Stimulated activated CD8-positive, alpha-beta memory T cell treated with anti-CD3 and anti-CD28 coated beads, Interleukin-15, amount 100 ng/mL, for 48 hours (primary cell): ENCODE measurements around the gene SPEN.
A peak's percentile ranks its signal among the peaks of the same experiment; 100 is the strongest.

Experiments used
- DNase-seq, 2 donors: peaks; one replicate each; pipeline ENCODE4 v3.0.0-alpha.2; 2020; ENCODE audit warnings: low read depth in 2 of 2

SPEN gene

DNA sequence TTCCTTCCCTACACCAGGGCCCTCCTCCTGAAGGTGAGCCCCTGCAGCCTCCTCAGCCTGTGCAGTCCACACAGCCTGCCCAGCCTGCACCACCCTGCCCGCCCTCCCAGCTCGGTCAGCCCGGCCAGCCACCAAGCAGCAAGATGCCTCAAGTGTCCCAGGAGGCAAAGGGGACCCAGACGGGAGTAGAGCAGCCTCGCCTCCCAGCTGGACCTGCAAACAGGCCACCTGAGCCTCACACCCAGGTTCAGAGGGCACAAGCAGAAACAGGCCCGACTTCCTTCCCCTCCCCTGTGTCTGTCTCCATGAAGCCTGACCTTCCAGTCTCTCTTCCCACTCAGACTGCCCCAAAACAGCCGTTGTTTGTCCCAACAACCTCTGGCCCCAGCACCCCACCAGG is 89.6 kb downstream of the SPEN start:
- DNase-seq, result no peak

DNA sequence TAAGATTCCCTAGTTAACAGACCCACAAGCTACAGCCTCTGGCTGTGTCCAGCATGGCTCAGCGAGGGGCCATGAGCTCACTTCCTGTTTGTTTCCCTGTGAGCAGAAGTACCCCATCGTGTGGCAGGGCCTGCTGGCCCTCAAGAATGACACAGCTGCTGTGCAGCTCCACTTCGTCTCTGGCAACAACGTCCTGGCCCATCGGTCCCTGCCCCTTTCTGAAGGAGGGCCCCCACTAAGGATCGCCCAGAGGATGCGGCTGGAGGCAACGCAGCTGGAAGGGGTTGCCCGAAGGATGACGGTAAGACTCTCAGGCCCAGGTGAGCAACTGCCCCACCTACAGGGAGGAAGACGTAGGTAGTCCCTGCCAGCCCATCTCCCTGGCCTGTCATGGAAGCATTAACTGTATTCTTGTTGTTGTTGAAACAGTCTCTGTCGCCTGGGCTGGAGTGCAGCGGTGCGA is 90.2 kb downstream of the SPEN start:
- no peak for DNase-seq

DNA sequence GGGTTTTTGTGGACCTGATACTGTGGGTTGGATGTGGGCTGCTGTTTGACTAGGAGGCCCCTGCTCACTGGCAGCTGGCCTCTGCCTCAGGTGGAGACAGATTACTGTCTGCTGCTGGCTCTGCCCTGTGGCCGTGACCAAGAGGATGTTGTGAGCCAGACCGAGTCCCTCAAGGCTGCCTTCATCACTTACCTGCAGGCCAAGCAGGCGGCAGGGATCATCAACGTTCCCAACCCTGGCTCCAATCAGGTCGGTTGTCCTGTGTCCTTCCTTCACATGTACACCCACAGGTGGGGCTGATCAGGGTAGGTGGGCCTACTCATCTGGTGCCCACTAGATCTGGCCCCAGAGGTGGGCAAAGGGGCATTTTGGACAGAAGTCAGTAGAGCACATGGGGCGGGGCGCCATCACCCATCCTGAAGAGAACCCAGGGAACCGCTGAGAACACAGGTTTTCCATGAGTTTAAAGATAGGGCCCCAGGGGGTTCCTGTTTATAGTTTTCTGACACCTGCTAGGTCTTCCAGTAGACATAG is 91.2 kb downstream of the SPEN start:
- no peak for DNase-seq

DNA sequence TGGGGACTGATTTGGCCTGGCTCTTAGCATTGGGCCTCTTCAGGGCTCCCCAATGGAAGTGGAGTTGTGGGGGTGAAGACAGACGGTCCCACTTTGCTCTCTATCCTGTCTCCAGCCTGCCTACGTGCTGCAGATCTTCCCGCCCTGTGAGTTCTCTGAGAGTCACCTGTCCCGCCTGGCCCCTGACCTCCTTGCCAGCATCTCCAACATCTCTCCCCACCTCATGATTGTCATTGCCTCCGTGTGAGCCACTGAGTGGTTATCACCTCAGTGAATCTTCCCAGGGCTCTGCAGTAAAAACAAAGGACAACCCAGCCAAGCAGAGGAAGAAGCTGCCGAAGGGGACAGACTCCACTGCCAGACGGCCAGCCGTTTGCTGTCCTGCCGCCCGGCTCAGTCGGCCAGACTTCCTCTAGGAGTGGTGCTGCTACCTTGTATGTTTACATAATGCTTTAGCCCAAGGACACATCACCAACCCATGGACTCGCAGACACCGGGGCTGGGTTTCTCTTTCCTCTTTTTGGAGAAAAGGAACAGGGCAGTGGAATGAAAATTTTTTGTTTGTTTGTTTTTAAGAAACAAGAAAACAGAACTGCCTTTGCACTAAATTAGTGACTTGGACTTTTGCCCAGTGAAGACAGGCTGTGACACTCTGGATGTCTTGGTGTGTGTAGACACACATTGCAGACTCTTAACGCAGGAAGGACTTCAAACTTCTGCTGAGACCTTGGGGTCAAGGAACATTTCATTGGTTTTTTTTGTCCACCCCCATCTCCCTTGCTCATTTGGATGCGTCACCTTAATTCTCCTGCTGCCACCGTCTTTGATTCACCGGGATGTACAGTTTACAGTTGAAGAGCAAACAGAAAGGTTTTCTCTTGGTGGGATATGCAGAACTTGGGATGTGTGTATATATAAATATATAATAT is 91.9 kb downstream of the SPEN start:
- no peak for DNase-seq

DNA sequence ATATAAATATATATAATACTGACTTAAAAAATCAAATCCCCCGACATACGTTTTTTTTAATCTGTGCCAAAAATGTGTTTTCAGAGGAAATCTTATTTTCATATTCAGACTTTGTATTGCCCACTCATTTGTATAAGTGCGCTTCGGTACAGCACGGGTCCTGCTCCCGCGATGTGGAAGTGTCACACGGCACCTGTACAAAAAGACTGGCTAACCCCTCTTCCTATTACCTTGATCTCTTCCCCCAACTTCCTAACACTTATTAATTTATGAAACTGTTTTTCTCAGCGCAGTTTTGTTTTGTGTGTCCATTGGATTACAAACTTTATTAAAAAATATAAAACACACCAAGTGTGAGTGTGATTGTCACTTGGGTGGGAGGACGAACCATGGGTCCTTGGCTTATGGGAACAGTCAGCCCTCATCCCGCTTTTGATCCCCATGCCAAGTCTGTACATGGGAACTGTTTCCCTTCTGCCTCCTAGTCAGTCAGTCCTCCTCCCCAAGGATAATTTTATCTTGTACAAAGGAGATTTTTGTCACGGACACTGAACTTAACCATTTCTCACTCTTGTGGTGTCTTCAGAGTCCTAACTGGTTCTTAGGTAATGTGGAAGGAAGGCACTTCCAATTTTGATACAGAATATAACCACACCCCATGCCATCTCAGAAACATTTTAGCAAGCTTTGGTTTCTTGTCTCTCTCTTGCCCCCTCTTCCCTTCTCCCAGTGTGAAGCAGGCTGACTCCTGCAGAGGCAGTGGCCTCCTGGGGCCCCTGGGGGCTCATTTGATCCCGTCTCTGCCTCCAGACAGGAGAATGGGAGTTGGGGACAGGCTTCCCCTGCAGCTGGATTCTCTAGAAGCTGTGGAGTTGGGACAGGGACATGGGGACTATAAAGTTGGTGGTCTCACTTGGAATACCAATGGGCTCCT is 92.9 kb downstream of the SPEN start:
- DNase-seq, result no peak

DNA sequence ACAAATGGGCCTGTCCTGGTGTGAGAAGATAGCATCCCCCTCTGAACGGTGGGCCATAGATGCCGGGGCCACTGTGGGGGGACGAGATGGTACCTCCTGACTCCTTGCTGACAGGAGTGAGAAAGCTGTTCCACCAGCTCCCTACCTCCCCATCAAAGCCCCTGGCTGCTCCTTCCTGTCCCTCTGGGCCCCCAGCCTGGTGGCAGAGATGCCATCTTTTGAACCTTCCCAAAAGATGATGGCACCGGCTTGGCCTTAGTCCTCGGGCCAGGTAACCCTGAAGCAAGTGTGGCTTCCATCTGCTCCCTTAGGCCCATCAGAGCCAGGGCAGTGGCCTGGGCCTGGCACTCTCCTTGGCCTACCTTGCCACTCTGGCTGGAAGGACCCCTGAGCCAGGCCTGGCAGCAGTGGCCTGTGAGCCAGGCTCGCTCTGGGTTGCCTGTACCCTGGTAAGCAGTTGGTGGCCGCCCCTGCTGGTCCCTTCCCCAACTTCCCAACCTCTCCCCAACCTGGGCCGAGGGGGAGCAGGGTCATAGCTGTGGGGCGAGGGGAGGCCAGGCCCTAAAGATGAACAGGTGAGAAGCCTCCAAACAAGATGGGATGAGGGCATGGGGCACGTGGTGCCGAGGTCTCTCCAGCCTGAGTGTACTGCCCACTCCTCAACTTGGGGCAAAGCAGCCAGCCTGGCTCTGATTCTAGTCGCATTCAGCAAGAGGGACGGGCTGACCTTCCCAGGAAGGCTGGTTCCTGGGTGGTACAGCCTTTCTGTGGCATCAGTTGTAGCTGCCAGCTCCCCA is 93.7 kb downstream of the SPEN start:
- DNase-seq, result no peak

DNA sequence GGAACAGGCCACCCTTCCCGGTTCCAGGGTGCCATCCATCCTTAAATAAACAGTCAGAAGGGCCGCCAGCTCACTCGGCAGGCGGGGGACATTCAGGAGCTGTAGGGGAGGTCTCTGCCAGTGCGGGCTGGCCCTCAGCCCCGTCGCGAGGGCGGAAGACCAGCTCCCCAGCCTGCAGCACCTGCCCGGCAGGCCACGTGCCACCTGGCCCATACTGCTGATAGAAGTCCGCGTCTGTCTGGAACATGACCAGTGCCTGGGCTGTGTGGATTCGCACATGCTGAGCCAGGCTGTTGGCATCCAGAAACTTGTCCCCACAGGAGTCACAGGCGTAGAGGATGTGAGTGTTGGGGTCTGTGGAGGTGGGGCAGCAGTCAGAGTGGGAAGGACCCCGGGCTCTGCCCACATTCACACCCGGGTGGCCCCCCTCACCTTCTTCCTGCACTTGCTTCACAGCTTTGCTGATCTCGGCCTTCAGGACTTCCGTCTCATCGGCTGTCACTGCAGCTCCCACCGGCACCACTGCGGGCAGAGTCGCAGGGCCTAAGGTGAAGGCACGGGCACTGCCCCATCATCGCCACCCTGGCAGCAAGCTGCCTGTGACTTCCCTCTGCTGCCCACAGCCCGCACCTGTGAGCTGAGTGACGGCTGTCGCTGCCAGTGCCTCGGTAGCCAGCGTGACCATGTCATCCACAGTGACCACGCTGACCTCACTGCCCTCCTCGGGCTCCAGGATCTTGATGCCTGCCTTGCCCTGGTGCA is 94.6 kb downstream of the SPEN start:
- DNase-seq, result no peak

DNA sequence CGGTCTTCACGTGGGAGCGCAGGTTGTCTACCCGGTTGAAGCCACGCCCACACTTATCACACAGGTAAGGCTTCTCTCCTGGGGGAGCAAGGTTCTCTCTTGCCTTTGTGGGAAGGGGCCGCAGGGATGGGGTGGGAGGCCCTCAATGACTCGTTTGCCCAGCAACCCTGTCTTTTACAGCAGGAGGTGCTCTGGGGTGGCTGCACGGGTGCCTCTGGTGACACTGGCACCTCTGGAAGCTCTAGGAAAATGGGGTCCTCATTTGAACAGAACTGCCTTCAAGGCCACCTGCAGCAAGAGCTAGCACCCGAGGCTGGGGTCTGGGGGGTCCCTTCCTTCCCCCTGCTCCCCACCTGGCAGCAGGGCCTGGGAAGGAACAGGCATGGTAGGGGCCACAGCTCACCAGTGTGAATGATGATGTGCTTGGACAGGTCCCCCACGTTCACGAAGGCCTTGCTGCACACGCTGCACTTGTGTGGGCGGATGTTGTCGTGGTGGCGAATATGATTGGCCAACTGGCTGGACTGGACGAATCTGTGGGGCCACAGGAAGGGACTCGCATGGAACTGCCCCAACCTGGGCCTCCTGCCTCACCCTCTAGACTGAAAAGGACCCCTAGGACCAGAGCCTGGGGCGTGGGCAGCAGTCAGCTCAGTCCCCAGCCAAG is 95.3 kb downstream of the SPEN start:
- no peak for DNase-seq

DNA sequence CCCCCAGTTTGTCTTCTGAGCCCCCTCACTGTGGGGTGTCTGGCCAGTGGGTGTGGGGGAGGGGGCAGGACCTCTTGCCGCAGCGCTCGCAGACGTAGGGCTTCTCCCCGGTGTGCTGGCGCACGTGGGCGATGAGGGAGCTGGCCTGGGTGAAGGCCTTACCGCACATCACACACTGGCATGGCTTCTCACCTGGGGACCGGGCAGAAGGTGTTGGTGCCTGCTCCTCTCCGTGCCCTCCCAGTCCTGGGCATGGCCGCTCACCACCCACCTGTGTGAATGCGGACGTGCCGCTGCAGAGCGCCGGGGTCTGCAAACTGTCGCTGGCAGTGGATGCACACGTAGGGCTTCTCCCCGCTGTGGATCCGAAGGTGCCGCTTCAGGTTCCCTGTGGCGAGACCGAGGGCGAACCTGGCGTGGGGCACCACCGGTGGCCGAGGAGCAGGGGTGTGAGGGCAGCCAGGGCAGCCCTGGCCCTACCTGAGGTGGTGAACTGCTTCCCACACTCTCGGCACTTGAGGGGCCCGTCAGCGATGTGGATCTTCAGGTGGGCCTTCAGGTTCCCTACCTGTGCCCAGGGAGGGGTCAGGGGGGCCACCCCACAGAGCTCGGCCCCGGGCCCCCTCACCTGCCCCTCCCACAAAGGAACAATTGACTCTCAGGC is 96.0 kb downstream of the SPEN start:
- DNase-seq, result no peak

DNA sequence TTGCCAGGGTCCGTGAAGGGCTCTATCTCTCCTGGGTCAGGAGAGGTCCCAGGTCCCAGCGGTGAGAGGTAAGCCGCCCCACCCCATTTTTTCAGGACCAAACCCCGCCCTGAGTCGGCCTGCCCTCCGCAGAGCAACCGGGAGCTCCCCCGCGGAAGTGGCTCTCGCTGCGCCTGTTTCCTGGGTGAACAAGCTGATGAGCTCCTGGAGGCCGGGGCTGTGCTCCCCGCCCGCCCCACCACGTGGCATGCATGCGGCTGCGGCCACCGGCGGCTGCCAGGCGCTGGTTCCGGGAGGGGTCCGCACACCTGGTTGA is 96.4 kb downstream of the SPEN start:
- no peak for DNase-seq

DNA sequence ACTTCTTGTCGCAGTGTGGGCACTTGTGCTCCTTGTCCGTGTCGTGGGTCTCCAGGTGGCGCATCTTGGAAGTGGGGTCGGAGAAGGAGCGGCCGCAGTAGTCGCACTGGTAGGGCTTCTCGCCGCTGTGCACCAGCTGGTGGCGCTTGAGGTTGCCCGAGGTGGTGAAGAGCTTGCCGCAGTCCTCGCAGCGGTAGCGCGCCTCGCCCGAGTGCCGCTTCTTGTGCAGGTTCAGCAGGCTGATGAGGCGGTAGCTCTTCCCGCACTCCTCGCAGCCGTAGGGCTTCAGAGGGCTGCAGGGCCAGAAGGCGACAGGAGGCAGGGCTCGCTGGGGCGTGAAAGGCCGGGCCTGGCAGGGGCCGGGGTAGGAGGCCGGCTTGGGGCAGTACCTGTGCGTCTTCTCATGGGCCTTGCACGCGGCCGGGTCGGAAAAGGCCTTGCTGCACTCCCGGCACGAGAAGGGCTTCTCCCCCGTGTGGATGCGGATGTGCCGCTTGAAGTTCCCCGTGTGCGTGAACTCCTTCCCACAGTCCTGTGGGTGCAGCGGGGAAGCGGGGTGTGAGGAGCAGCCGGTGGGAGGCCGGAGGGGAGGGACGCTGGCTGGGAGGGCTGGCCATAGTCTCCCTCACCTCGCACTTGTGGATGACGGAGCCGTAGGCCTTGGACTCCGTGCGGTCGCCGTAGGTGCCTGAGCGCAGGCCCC is 97.0 kb downstream of the SPEN start:
- DNase-seq, result no peak

DNA sequence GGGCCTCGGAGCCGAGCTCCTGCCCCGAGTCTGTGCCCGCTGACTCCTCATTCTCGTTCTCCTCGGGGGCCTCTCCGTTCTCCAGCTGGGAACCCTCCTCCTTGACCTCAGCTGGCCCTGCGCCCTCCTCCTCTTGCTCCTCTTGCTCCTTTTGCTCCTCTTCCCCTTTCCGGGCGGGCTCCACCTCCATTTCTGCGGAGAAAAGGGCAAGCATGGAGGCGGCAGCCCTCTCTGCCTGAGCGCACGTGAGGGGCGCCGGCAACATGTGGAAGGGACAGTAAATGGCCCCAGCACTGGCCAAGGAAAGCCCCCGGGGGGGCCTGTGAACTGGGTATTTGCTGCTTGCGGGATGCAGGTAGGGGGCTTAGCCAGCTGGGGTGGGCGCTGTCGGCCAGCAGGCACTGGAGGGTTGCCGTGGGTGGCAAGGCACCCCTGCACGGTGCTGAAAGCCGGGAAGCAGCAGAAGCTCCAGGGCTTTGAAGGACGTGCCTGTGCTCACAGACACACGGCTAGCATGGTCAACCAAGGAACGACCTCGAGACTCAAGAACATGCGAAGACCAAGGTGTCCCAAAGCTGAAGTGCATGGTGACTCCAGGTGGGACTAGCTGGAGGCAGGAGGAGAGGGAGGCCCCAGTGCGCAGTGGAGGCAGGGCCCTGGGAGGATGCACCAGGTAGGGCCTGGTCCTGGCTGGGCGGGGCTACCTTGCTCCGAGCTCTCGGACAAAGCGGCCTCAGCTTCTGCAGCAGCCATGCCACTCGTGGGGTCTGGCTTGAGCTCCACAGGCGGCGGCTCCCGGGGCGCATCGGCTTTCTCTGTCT is 97.7 kb downstream of the SPEN start:
- no peak for DNase-seq

DNA sequence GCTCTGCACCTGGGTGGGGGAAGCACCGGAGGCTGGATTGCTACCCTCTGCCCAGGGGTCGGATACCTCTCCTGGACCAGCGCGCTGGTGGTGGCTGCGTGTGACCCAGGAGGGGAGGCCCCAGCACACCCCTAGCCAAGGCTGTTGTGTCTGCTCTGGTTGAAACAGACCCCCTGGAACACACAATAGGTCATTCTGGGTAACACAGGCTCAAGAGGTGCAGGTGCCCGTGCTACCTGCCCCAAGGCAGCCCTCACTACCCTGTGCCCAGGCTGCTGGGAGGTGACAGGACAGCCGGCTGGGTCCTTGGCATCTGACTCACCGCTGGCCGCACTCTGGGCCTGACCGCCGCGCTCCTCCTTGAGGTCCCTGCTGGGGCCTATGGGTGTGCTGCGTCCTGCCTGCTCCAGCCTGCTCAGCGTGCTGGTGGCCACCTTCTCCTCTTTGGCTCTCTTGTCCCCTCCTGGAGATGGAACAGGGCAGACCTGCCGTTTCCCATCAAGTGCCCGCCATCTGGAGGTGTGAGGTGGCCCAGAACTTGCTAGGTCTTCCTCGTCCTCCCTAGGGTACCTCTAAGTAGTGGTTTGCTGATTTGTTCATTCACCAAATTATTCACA is 98.4 kb downstream of the SPEN start:
- DNase-seq, result no peak

DNA sequence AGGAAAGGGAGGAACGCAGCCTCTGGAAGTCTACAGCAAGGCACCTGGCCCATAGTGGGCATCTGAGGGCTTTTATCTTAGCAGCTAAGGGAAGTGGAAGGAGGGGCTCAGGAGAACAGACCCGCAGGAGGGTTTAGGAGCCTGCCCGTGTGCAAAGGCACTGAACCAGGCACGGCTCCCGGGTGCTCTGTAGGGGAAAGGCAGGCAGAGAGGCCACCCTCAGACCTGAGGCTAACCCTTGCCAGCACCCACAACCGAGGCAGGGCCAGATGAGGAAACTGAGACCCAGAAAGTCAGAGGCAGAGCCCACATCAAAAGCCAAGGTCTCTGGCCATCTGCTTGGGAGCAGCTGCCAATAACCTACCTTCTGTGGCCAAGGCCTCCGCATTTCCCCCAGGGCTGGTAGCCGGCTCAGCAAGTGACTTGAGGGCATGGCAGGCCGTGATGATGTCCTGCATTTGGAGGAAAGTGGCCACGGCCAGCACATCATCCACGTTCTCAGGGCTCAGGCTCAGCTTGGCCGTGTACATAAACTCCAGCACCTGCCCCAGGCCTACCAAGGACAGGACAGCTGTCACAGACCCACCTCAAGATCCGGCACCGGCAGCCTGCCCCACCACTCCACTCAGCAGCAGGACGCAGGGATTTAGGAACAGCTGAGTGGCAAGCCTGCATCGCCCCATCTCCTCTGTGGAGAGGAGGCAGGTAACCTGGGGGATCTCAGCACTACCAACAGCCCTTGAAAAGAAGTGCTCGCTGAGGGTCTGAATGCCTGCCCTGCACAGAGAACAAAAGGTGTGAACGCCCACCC is 99.3 kb downstream of the SPEN start:
- DNase-seq, result no peak

DNA sequence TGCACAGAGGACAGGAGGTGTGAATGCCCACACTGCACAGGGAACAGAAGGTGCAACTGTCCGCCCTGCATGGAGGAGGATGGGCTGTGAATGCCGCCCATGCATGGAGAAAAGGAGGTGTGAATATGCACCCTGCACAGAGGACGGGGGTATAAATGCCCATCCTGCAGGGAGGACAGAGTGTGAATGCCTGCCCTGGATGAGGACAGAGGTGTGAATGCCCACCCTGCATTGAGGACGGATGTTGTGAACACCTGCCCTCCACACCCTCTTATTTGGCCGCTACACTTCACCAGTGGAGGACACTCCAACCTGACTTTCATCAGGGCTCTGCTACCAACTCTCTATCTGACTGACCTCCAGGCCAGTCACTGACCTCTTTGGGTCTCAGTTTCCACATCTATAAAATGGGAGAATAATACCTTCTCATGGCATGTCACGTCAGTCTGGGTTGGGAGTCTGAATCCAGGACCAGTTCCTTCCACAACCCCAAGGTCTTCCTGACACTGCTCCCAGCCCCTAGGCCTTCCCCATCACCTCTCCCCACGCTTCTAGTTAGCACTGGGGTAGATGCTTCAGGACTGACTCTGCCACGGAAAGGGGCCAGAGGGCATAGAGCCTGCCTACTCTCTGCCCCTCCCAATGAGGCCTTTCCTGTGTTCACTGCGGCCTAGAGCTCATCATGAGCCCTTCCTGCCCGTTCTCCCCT is 100.0 kb downstream of the SPEN start:
- DNase-seq, result no peak

DNA sequence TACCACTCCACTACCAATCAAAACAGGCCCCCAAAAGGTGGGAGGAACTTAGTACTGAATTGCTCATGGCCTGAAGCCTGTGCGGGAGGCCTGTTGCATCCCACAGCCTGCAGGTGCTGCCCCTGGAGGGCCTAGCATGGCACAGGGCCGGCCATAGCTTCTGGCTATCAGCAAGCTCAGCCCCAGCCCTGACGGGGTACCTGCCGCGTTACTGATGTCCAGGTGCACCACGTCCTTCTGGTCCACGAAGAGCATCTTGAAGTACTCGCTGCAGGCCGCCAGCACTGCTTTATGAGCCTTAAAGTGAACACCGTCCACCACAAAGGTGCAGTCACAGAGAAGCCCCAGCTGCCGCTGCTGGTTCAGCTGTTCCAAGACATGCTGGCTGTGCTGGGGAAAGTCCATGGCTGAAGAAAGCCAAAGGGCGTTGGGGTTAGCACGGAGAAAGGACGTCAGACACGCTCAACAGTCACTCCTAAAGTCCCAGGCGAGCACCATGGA is 100.6 kb downstream of the SPEN start:
- DNase-seq, result peak in 1 of 2 donors; percentile 26
